ENCODE measurements around the gene AGFG2. TPM values are rescaled to one million over a fixed set of nuclear protein-coding genes. Genes with fewer than 3 reads are reported as not detected.

Gene AGFG2
- total RNA-seq, 1 experiment from 2014 or later, result 45.6 TPM

GRCh38 chr7:100567031-100567730 lies 28.2 kb downstream of the AGFG2 start:
- TF ChIP-seq CTCF (IDR thresholded peaks at IDR 0.05; ENCODE audit: unreplicated experiment), result no peak
- H3K36me3 Mint-ChIP-seq (ENCODE audit: insufficient read depth, unreplicated experiment), result peaks cover 65% of the 10 kb centered on the region
- no peaks in the 10 kb centered on the region for H3K9me3 Mint-ChIP-seq (ENCODE audit: low read depth, unreplicated experiment)
- H3K27me3 Mint-ChIP-seq (ENCODE audit: unreplicated experiment), result no peaks in the 10 kb centered on the region
- no peak overlapping the region for H3K4me3 Mint-ChIP-seq (ENCODE audit: low read depth, unreplicated experiment)
- CTCF ChIA-PET, result interaction anchor here (1.0 kb wide), 1 partner anchor 21 kb away, joined by 4 read pairs; no protein-coding TSS in a partner anchor
- intact Hi-C loops (cut with micrococcal nuclease; ENCODE audit: unreplicated experiment), result no loop called here
- no TSS peak for BruUV-seq (replicated peaks)
- no peak for DNase-seq
- H3K27ac Mint-ChIP-seq (ENCODE audit: unreplicated experiment), result peak overlapping the region; percentile 67
- peaks cover 20% of the 10 kb centered on the region for H3K4me1 Mint-ChIP-seq (ENCODE audit: low read depth, unreplicated experiment)

- peaks cover 20% of the 10 kb centered on the region for H3K4me1 Mint-ChIP-seq (ENCODE audit: low read depth, unreplicated experiment)
- peaks cover 70% of the 10 kb centered on the region for H3K36me3 Mint-ChIP-seq (ENCODE audit: insufficient read depth, unreplicated experiment)
- H3K9me3 Mint-ChIP-seq (ENCODE audit: low read depth, unreplicated experiment), result no peaks in the 10 kb centered on the region
- TF ChIP-seq CTCF (IDR thresholded peaks at IDR 0.05; ENCODE audit: unreplicated experiment), result no peak
- BruUV-seq (replicated peaks), result no TSS peak
- H3K4me3 Mint-ChIP-seq (ENCODE audit: low read depth, unreplicated experiment), result no peak overlapping the region
- CTCF ChIA-PET, result interaction anchor here (0.5 kb wide), 1 partner anchor 8 kb away, joined by 4 read pairs; no protein-coding TSS in a partner anchor
- intact Hi-C loops (cut with micrococcal nuclease; ENCODE audit: unreplicated experiment), result no loop called here
- peak overlapping the region; percentile 67 for H3K27ac Mint-ChIP-seq (ENCODE audit: unreplicated experiment)
- no peaks in the 10 kb centered on the region for H3K27me3 Mint-ChIP-seq (ENCODE audit: unreplicated experiment)
- no peak for DNase-seq
These were observed 28.8 kb downstream of the AGFG2 start for GRCh38 chr7:100567751-100568175.

GRCh38 chr7:100568176-100568895 lies 29.3 kb downstream of the AGFG2 start:
- CTCF ChIA-PET, result interaction anchor here (0.5 to 1.1 kb wide), 3 partner anchors 9 to 31 kb away, joined by 4 read pairs; partner anchors contain the start of genes FBXO24 and LRCH4
- intact Hi-C loops (cut with micrococcal nuclease; ENCODE audit: unreplicated experiment), result no loop called here
- no TSS peak for BruUV-seq (replicated peaks)
- Mint-ChIP-seq H3K27me3 (ENCODE audit: unreplicated experiment) (no peaks in the 10 kb centered on the region), H3K36me3 (ENCODE audit: insufficient read depth, unreplicated experiment) (peaks cover 65% of the 10 kb centered on the region), H3K27ac (ENCODE audit: unreplicated experiment) (peak overlapping the region; percentile 77), H3K4me3 (ENCODE audit: low read depth, unreplicated experiment) (peak overlapping the region; percentile 53), H3K9me3 (ENCODE audit: low read depth, unreplicated experiment) (no peaks in the 10 kb centered on the region), H3K4me1 (ENCODE audit: low read depth, unreplicated experiment) (peaks cover 20% of the 10 kb centered on the region)
- no peak for TF ChIP-seq CTCF (IDR thresholded peaks at IDR 0.05; ENCODE audit: unreplicated experiment)
- DNase-seq, result no peak

- no peaks in the 10 kb centered on the region for H3K9me3 Mint-ChIP-seq (ENCODE audit: low read depth, unreplicated experiment)
- BruUV-seq (replicated peaks), result TSS peak; percentile 12
- peak overlapping the region; percentile 53 for H3K4me3 Mint-ChIP-seq (ENCODE audit: low read depth, unreplicated experiment)
- no peaks in the 10 kb centered on the region for H3K27me3 Mint-ChIP-seq (ENCODE audit: unreplicated experiment)
- peak; percentile 42 for TF ChIP-seq CTCF (IDR thresholded peaks at IDR 0.05; ENCODE audit: unreplicated experiment)
- intact Hi-C loops (cut with micrococcal nuclease; ENCODE audit: unreplicated experiment), result no loop called here
- peaks cover 20% of the 10 kb centered on the region for H3K4me1 Mint-ChIP-seq (ENCODE audit: low read depth, unreplicated experiment)
- H3K27ac Mint-ChIP-seq (ENCODE audit: unreplicated experiment), result peak overlapping the region; percentile 77
- DNase-seq, result peak; percentile 80
- CTCF ChIA-PET, result interaction anchor here (0.6 to 1.1 kb wide), 4 partner anchors 17 to 370 kb away, joined by 4 to 6 read pairs (median 5); partner anchors contain the start of genes FBXO24 and LRCH4
- peaks cover 57% of the 10 kb centered on the region for H3K36me3 Mint-ChIP-seq (ENCODE audit: insufficient read depth, unreplicated experiment)
These were observed 30.2 kb downstream of the AGFG2 start for GRCh38 chr7:100568896-100569844.

Measured in Calu3 (cell line).